AG04449 (cell line): ENCODE measurements around the gene C3orf80.

Experiments
- CTCF ChIA-PET: fragments of 350-600 bp; formaldehyde crosslinking; extraction: SDS; loops from one replicate; lab custom pipeline; 2021; ENCODE audit warnings: antibody characterized with exemption; lab: Yijun Ruan, JAX
- POLR2A ChIA-PET: fragments of 400-600, 350-600 bp; formaldehyde crosslinking; extraction: SDS; loops from one replicate; lab custom pipeline; 2020; ENCODE audit warnings: antibody characterized with exemption, inconsistent platforms; lab: Yijun Ruan, JAX
- DNase-seq: peaks from one replicate; pipeline ENCODE4 v3.0.0-alpha.2; 2010; ENCODE audit warnings: low read depth, low spot score
- H3K4me3 ChIP-seq: 2 replicates; pipeline ENCODE4 v1.5.1; 2011; ENCODE audit warnings: low read depth, mild to moderate bottlenecking, control low read depth, low read length
- TF ChIP-seq, protein P1 (sequence below): IDR thresholded peaks from one replicate; pipeline ENCODE4 v1.5.1; 2011; ENCODE audit warnings: mild to moderate bottlenecking, moderate library complexity, low read length, control low read depth, inconsistent platforms; ENCODE audit not compliant: insufficient read depth; ENCODE audit errors: missing control alignments

Gene C3orf80

DNA sequence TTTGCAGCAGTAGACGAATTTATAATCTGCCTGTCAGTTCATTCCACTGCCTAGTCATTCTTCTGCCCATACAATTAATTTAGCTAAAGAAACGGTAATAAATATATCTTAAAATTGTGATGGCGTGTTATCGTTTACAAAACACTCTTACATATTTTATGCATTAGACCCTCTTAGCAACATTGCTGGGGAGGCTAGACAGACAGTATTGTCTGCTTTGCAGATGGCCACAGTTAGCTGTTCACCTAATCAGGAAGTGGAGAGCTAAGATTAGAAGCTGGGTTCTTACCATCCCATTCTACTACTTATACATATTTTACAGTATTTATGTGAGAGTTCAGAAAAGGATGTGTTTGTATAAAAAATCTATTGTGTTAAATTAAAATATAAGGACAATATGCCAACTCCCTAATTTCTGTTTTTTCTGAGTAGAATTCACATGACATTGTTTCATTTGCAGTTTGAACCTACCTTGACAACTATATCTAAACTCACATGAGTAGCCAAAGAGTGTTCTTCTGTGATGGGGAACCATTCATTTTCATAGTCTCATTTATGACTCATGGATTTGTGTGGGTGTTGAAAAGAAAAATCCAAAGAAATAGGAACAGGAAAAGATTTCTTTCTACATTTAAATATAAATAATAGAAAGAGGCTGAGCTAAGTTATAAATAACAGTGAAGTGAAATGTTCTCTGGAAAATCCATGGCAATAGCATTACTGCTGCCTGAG lies 41.7 kb upstream of the C3orf80 start:
- TF ChIP-seq, protein P1, sequence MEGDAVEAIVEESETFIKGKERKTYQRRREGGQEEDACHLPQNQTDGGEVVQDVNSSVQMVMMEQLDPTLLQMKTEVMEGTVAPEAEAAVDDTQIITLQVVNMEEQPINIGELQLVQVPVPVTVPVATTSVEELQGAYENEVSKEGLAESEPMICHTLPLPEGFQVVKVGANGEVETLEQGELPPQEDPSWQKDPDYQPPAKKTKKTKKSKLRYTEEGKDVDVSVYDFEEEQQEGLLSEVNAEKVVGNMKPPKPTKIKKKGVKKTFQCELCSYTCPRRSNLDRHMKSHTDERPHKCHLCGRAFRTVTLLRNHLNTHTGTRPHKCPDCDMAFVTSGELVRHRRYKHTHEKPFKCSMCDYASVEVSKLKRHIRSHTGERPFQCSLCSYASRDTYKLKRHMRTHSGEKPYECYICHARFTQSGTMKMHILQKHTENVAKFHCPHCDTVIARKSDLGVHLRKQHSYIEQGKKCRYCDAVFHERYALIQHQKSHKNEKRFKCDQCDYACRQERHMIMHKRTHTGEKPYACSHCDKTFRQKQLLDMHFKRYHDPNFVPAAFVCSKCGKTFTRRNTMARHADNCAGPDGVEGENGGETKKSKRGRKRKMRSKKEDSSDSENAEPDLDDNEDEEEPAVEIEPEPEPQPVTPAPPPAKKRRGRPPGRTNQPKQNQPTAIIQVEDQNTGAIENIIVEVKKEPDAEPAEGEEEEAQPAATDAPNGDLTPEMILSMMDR = no peak
- ChIA-PET CTCF (interaction anchor here (1.6 kb wide), 1 partner anchor 20 kb away, joined by 6 read pairs; no protein-coding TSS in a partner anchor), POLR2A (interaction anchor here (0.6 kb wide), 1 partner anchor 195 kb away, joined by 3 read pairs; no protein-coding TSS in a partner anchor)
- no peak for DNase-seq
- no peak overlapping the region for H3K4me3 ChIP-seq

DNA sequence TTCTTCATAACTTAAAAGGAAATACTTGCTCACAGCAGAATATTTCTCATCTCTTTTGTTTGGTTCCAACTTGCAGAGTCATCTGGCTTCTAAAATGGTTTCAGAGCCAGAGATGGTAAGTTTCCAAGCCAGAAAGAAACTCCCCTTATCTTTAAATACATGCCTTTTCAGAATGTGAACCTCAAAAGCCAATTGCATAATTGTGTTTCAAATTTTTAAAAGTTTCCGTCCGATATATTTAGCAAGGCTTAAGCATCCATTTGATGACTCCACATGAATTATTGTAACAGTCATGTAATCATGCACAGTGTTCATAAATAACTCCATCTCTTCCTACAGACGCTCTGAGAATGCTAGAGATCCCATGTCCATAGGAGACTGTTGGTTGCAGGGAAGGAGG lies 40.6 kb upstream of the C3orf80 start:
- peak; percentile 71 for DNase-seq
- no peak overlapping the region for H3K4me3 ChIP-seq
- TF ChIP-seq, protein P1 = no peak
- ChIA-PET CTCF (interaction anchor here (1.1 kb wide), 1 partner anchor 22 kb away, joined by 3 read pairs; no protein-coding TSS in a partner anchor), POLR2A (no interaction called here)

DNA sequence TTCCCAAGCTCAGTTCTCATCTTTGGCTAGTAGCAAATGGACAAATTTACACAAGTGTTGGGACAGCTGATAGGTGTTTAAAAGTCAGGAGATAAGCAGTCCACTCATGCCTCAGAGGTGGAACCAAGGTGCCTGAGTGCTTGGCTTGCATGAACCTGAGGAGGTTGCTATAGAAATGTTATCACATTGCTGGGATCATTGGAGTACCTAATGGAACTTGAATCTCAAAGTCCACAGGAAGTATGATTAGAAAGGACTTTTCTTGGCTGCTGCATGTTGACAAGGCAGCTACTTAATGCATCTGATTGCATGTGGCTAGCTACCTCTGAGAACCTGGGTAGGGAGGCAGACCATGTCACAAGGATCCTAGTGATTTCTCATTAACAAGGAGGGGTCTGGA lies 39.5 kb upstream of the C3orf80 start:
- no peak for DNase-seq
- no peak overlapping the region for H3K4me3 ChIP-seq
- CTCF ChIA-PET = interaction anchor here (0.7 to 2.2 kb wide), 3 partner anchors 11 to 25 kb away, joined by 3 to 9 read pairs (median 3); no protein-coding TSS in a partner anchor
- TF ChIP-seq, protein P1 = no peak
- POLR2A ChIA-PET = no interaction called here

DNA sequence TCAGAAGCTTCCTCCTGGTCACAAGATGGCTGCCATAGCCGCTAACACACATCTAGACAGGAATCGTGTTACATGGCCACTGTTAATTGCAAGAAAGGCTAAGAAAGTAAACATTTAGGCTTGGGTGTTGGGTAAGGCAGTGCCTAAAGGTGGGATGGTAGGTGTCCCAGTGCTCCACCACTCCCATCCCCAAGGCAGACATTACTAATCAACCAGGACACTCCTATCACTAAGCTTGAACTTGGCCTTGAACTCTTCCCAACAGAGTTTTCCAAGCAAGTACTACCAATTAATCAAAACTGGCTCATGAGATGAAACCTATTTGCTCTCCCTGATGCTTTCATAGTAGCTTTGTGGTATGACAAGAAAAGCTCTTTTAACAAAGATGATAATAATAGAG lies 37.9 kb upstream of the C3orf80 start:
- CTCF ChIA-PET = interaction anchor here (0.9 to 2.8 kb wide), 4 partner anchors 9 to 24 kb away, joined by 3 to 12 read pairs (median 6); no protein-coding TSS in a partner anchor
- TF ChIP-seq, protein P1 = no peak
- POLR2A ChIA-PET = no interaction called here
- DNase-seq = no peak
- no peak overlapping the region for H3K4me3 ChIP-seq

DNA sequence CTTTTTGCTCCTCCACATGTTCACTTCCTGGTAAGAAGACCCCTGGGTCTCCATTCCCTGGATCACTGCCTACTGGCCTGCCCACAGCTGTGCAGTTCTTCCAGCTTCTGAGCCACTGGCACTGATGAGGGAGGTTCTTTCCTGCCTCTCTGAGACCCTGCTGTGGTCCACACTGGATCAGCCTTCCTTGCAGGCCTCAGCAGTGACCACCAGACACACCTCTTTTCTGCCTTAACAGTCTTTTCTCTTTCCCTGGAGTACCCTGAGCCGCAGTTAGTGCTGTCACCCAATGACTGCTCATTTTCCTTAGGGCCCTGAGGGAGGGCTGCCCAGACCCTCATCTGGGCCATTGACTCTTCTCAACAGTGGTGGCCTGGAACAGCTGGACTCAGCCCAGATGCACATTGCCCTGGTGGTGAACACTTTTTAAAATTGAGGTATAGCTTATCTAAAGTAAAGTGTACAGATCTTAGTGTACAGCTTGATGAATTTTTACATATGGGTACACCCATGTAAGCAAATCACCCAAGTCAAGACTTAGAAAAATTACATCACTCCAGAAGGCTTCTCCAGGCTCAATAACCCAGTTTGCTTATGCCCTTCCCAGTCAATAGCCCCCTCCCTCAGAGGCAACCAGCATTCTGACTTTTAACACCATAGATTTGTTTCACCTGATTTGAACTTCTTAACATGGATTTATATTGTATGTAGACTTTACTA lies 32.8 kb upstream of the C3orf80 start:
- POLR2A ChIA-PET = no interaction called here
- no peak overlapping the region for H3K4me3 ChIP-seq
- no peak for DNase-seq
- TF ChIP-seq, protein P1 = no peak
- CTCF ChIA-PET = interaction anchor here (1.2 to 1.8 kb wide), 2 partner anchors 19 to 30 kb away, joined by 3 to 6 read pairs; no protein-coding TSS in a partner anchor

DNA sequence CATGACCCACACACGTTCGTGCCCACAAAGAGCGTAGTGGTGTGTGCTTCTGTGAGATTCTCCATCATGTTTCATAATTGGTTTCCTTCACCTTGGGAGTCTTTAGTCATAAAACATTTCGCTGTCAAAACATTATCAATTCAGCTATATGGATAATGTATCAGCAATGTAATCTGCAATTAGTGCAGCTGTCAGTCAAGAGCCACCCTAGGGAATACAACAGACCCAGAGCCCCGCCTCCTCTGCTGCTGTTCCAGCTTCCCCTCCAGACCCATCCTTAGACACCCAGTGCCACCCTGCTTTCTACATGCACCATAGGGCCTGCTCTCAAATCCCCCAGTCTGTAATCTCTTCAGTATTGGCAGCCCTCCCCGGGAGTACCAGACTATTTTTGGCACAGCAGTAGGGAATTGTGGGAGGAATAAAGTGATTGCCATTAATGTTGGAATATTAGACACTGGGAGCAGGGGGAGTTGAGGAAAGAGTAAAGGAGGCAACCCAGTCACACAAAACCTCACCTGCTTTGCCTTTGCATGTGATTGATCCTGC lies 31.5 kb upstream of the C3orf80 start:
- ChIA-PET POLR2A (no interaction called here), CTCF (interaction anchor here (1.4 kb wide), 1 partner anchor 32 kb away, joined by 3 read pairs; the partner anchor contains the start of gene C3orf80)
- no peak overlapping the region for H3K4me3 ChIP-seq
- no peak for DNase-seq
- TF ChIP-seq, protein P1 = no peak
